Measurements from ENCODE around the gene SCN1B. TPM values are rescaled to one million over a fixed set of nuclear protein-coding genes. Genes with fewer than 3 reads are reported as not detected.

Gene SCN1B
- total RNA-seq, 4 donors from 2014 or later = 0.60 to 14.2 (median 3.2) TPM

DNA sequence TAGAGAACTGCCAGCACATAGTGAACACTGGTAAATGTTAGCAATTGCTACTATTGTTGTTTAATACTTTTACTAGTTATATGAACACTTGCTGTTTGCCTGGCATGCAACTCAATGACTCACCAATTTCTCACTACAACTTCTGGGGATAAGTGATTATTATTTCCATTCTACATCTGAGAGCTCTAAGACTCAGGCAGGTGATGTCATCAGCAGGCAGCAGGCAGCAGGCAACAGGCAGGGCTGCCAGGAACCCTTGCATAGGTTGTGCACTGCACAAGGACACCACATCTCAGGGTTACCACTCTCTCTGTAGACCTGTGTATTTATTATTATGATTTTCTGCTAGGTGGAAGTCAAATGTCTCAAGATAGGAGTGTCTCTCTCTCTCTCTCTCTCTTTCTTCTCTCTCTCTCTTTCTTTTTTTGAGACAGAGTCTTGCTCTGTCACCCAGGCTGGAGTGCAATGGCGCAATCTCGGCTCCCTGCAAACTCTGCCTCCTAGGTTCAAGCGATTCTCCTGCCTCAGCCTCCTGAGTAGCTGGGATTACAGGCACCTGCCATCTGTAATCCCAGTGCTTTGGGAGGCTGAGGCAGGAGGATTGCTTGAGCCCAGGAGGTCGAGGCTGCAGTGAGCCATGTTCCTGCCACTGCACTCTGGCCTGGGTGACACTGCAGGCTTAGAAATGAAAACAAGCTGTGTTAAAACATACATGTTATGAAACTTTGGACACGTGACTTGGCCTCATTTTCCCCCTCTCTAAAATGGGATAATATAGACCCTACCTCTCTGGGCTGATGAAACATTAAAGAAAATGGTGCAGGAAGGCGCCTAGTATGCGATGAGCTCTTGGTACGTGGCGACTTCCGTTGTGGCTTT lies 33.9 kb downstream of the SCN1B start:
- in situ Hi-C loops (cut with MboI; ENCODE audit: low pct_ligation_motif_present in 1 of 4, low pct_unique_long_range_greater_than_20kb in 1 of 4, low sequenced_read_pairs in 3 of 4) (no loop called here), intact Hi-C loops (cut with DNase I; ENCODE audit: low total_unique reads) (no loop called here)
- Histone ChIP-seq H3K4me1 (peaks cover 0 to 7% (median 0%) of the 10 kb centered on the region in 4 donors), H3K4me3 (no peak overlapping the region), H3K27me3 (peaks cover 5% of the 10 kb centered on the region), H3K27ac (no peak overlapping the region), H3K9me3 (no peaks in the 10 kb centered on the region), H3K36me3 (no peaks in the 10 kb centered on the region)
- WGBS, 2 donors (ENCODE audit: low coverage in 1 of 2) = 78 to 79% methylated on average over 6 to 10 of the region's 10 CpGs
- DNase-seq = no peak
- TF ChIP-seq POLR2AphosphoS5 (IDR thresholded peaks at IDR 0.05) (no peak), EP300 (IDR thresholded peaks at IDR 0.05; ENCODE audit: low read depth) (no peak), POLR2A (IDR thresholded peaks at IDR 0.05) (no peak)
- TF ChIP-seq, protein P1, sequence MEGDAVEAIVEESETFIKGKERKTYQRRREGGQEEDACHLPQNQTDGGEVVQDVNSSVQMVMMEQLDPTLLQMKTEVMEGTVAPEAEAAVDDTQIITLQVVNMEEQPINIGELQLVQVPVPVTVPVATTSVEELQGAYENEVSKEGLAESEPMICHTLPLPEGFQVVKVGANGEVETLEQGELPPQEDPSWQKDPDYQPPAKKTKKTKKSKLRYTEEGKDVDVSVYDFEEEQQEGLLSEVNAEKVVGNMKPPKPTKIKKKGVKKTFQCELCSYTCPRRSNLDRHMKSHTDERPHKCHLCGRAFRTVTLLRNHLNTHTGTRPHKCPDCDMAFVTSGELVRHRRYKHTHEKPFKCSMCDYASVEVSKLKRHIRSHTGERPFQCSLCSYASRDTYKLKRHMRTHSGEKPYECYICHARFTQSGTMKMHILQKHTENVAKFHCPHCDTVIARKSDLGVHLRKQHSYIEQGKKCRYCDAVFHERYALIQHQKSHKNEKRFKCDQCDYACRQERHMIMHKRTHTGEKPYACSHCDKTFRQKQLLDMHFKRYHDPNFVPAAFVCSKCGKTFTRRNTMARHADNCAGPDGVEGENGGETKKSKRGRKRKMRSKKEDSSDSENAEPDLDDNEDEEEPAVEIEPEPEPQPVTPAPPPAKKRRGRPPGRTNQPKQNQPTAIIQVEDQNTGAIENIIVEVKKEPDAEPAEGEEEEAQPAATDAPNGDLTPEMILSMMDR (IDR thresholded peaks at IDR 0.05) = no peak

DNA sequence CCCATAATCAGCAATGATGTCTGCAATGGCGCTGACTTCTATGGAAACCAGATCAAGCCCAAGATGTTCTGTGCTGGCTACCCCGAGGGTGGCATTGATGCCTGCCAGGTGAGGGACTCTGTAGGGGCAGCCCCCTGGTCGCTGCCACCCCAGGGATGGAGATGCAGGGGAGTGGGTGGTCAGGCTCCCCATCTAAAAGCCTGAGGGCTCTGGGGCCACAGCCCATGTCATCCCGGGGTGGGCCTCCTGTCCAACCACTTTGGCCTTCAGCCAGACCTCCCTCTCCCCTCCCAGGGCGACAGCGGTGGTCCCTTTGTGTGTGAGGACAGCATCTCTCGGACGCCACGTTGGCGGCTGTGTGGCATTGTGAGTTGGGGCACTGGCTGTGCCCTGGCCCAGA lies 35.3 kb downstream of the SCN1B start:
- in situ Hi-C loops (cut with MboI; ENCODE audit: low pct_ligation_motif_present in 1 of 4, low pct_unique_long_range_greater_than_20kb in 1 of 4, low sequenced_read_pairs in 3 of 4) = no loop called here

DNA sequence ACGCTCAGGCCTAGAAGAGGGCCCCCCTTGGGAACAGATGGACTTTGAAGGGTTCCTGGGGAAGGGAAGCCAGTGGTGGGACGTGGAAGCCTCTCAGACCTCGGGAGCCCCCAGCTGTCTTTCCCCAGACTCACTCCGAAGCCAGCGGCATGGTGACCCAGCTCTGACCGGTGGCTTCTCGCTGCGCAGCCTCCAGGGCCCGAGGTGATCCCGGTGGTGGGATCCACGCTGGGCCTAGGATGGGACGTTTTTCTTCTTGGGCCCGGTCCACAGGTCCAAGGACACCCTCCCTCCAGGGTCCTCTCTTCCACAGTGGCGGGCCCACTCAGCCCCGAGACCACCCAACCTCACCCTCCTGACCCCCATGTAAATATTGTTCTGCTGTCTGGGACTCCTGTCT lies 35.9 kb downstream of the SCN1B start:
- no peak for DNase-seq
- no peaks in the 10 kb centered on the region for H3K36me3 ChIP-seq
- H3K9me3 ChIP-seq = peaks cover 7 to 8% of the 10 kb centered on the region in 2 donors
- H3K27me3 ChIP-seq = peaks cover 5% of the 10 kb centered on the region
- in situ Hi-C loops (cut with MboI; ENCODE audit: low pct_ligation_motif_present in 1 of 4, low pct_unique_long_range_greater_than_20kb in 1 of 4, low sequenced_read_pairs in 3 of 4) = no loop called here
- no peak overlapping the region for H3K4me3 ChIP-seq
- intact Hi-C loops (cut with DNase I; ENCODE audit: low total_unique reads) = no loop called here
- no peak overlapping the region for H3K27ac ChIP-seq
- H3K4me1 ChIP-seq = peaks cover 0 to 7% (median 0%) of the 10 kb centered on the region in 4 donors
- TF ChIP-seq, protein P1 (IDR thresholded peaks at IDR 0.05) = no peak
- TF ChIP-seq POLR2A (IDR thresholded peaks at IDR 0.05) (no peak), EP300 (IDR thresholded peaks at IDR 0.05; ENCODE audit: low read depth) (no peak), POLR2AphosphoS5 (IDR thresholded peaks at IDR 0.05) (no peak)
- WGBS, 2 donors (ENCODE audit: low coverage in 1 of 2) = 90 to 94% methylated on average over 2 to 15 of the region's 15 CpGs

More for the DNA sequence above, 35.3 kb downstream of the SCN1B start:
- Histone ChIP-seq H3K4me1 (peaks cover 0 to 7% (median 0%) of the 10 kb centered on the region in 4 donors), H3K36me3 (no peaks in the 10 kb centered on the region), H3K4me3 (no peak overlapping the region), H3K27me3 (peaks cover 5% of the 10 kb centered on the region), H3K9me3 (peaks cover 6% of the 10 kb centered on the region in 2 donors), H3K27ac (no peak overlapping the region)
- intact Hi-C loops (cut with DNase I; ENCODE audit: low total_unique reads) = no loop called here
- TF ChIP-seq, protein P1 (IDR thresholded peaks at IDR 0.05) = no peak
- TF ChIP-seq POLR2AphosphoS5 (IDR thresholded peaks at IDR 0.05) = no peak
- TF ChIP-seq POLR2A (IDR thresholded peaks at IDR 0.05) = no peak
- no peak for TF ChIP-seq EP300 (IDR thresholded peaks at IDR 0.05; ENCODE audit: low read depth)
- WGBS, 2 donors (ENCODE audit: low coverage in 1 of 2) = 94% methylated on average over 7 of the region's 10 CpGs; no CpG with 5 or more reads in 1 of the 2 donors
- no peak for DNase-seq

DNA sequence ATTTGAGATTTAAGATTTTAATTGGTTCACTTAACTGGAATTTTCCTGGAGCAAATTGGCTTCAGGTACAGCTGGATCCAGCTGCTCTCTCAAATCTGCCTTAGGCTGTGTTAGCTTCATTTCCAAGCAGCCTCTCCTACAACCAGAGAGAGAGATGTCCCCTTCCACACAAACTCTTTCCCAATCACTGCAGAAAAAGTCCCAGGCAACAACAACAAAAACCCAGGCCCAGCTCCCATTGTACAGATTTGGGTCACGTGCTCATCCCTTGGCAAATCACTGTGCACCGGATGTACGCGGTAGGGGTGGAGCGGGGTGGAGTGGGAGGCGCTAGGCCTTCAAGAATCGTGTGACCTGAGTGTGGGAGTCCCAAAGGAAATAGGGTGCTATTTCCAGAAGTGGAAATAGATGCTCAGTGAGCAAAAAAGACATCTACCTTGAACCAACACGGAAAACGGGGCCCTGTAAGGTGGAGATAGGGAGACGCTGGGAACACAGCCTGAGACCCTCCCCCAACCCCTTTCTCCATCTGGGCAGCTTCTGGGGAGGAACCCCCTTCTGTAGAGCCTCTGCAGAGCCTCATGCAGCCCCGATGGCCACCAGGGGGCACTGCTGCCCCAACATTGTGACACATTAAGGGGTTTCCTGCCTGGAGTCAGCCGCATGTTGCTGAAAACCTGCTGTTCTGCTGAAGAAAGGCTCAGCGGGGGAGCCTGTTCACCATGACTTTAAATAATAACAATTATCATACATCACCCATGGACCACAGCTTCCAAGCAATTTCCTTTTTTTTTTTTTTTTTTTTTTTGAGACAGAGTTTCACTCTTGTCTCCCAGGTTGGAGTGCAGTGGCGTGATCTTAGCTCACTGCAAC lies 36.7 kb downstream of the SCN1B start:
- Histone ChIP-seq H3K9me3 (peaks cover 7 to 8% of the 10 kb centered on the region in 2 donors), H3K36me3 (no peaks in the 10 kb centered on the region), H3K27ac (no peak overlapping the region), H3K27me3 (peaks cover 5% of the 10 kb centered on the region), H3K4me1 (peaks cover 0 to 7% (median 0%) of the 10 kb centered on the region in 4 donors), H3K4me3 (no peak overlapping the region)
- intact Hi-C loops (cut with DNase I; ENCODE audit: low total_unique reads) (no loop called here), in situ Hi-C loops (cut with MboI; ENCODE audit: low pct_ligation_motif_present in 1 of 4, low pct_unique_long_range_greater_than_20kb in 1 of 4, low sequenced_read_pairs in 3 of 4) (no loop called here)
- TF ChIP-seq EP300 (IDR thresholded peaks at IDR 0.05; ENCODE audit: low read depth) = no peak
- TF ChIP-seq, protein P1 (IDR thresholded peaks at IDR 0.05) = peak; percentile 85 to 93 (median 89)
- 12% methylated on average over 14 of the region's 14 CpGs; no CpG with 5 or more reads in 1 of the 2 donors for WGBS, 2 donors (ENCODE audit: low coverage in 1 of 2)
- DNase-seq = peak; percentile 91

Data from transverse colon (tissue), 4 donors.